GM18499 (cell line): ENCODE data around the gene MZF1.

Experiments used
- ATAC-seq: cut with Tn5 transposase; IDR thresholded peaks from one replicate; pipeline ENCODE4 v1.9.1; 2021; ENCODE audit warnings: moderate number of reproducible peaks; ENCODE audit not compliant: insufficient read depth, unreplicated experiment

MZF1 gene

DNA sequence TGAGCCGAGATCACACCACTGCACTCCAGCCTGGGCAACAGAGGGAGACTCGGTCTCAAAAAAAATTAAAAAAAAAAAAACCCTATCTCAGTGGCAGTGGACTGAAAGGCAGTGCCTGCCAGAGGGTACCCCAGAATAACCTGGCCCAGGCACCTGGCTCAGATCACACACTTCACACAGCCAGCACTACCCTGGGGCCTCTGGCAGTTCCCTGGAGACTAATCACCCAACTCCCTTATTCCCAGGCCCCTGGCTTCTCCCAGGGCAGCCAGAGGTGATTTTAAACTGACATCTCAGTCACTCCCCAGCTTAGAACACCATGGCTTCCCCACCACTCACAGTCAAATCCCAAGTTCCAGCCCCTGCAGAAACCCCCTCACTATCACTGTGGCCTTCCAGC is 57.9 kb downstream of the MZF1 start:
- no peak for ATAC-seq

DNA sequence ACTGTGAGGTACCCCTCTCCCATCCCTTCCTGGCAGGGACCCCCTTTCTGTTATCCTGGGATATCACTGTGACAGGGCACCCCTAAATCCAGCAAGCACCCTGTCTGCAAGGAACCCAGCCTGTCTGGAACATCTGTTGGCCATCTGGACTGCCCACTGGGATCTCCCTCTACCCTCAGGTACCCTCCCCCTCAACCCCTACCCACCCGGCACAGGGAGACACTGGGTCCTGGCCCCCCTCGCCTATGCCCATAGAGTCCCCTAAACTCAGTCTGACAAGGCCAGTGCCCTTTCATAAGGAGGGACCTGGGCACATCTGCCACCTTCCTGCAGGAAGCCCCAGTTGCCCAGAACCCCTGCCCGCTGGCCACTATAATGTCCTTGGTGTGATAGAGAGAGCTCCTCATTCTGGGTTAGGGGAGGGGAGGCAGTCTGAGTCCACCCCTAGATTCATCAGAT is 58.5 kb downstream of the MZF1 start:
- ATAC-seq, result no peak

DNA sequence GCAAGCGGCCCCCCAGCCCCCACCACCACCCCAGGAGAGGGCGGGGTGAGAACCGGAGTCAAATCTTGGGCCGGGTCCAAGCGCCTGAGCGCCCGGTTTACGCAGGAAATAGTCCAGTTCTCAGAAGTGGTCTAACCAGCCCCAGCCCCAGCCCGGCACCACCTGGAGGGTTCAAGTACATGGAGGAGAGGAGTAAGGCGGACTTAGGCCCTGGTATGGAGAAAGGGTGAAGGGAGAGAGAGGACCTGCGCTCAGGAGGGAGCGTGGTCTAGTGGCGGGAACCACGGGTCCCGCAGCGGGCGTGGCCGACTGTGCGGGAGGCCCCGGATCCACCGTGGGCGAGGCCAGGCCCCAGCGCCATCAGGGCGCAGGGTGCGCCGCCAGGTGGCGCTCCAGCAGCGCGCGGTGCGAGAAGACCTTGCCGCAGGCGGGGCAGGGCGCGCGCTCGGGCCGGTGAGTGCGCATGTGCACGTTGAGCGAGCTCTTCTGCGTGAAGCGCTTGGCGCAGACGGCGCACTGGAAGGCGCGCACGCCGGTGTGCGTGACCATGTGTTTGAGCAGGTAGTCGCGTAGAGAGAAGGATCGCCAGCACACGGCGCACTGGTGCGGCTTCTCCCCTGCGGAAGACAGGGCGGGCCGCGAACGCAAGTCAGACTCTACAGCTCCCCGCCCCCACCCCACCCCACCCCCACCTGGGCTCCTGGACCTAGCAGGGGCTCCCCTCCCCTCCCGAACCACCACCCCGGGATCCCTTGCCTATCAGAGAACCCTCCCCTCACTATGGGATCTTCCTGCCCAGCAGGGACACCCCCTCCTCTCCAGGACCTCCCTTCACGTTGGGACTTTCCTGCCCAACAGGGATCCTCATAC is 59.2 kb downstream of the MZF1 start:
- ATAC-seq, result no peak

DNA sequence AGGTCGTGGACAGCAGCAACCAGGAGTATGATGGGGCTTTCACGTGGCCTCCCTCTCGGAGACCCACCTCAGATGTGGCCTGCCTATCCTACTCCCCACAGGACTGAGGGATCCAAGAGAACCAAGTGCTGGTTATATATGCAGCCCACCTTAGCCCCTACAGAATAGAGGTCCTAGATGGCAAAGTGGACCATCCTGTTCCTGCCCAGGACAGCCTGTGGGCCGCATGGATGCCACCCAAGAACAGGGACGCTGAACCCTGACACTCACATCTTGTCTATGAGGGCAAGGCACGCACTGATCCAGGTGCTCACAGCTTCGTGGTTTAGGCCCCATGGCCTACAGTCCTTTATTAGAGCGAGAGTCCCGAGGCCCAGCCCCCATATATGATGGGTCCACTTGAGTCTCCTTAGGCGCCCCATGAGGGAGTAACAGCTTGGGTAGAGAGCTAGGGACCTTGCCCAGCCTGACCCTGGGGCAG is 59.9 kb downstream of the MZF1 start:
- no peak for ATAC-seq
